HG02610 (cell line): Measurements from ENCODE around the gene PDLIM7.
"Not testable (repeated sequence)": the region's sequence is repeated elsewhere in the genome, so short reads cannot be mapped to it uniquely, and the experiment has no call there.

ENCODE experiments used
- ATAC-seq: cut with Tn5 transposase; IDR thresholded peaks from one replicate; pipeline ENCODE4 v1.9.1; 2021; ENCODE audit warnings: mild to moderate bottlenecking, moderate library complexity; ENCODE audit not compliant: unreplicated experiment

The PDLIM7 gene

GRCh38 chr5:177492841-177493240, 4.6 kb downstream of the PDLIM7 start:
- ATAC-seq, result no peak

DNA sequence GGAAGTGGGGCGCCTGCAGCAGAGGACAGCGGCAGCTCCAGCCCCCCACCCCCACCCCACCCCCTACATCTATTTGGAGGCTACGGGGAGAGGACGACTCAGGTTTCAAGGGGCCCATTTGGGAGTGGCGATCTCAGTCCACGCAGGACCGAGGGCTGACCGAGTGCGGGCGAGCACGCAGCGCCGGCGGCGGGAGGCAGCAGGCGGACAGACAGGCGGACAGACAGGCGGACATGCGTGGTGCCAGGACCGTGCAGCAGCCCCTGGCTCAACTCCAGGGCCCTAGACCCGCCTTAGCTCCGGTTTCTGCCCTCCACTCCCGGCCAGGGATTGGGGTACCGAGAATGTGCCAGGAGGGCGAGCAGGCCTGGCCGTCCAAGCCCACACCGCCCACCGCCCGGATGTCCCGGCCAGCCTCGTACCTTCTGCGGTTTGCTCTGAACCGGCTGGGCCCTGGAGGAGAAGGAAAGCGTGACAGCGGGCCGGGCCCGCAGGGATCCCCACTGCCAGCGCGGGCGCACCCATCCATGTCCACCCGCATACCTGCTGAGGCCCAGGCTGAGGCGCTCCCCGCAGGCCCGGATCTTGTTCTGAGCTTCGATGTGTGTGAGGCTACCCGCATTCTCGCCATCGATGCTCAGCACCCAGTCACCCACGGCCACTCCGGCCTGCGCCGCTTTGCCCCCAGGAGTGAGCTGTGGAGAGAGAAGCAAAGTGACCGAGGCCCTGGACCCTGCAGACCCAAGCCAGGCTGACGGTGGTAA, 5.2 kb downstream of the PDLIM7 start:
- no peak for ATAC-seq

GRCh38 chr5:177491429-177491945, 5.9 kb downstream of the PDLIM7 start:
- ATAC-seq, result no peak

GRCh38 chr5:177490992-177491391, 6.4 kb downstream of the PDLIM7 start:
- ATAC-seq, result no peak

GRCh38 chr5:177490311-177490991, 7.0 kb downstream of the PDLIM7 start:
- no peak for ATAC-seq

GRCh38 chr5:177489119-177489716, 8.2 kb downstream of the PDLIM7 start:
- ATAC-seq, result no peak

- no peak for ATAC-seq
These were observed 9.4 kb downstream of the PDLIM7 start for GRCh38 chr5:177487975-177488374.

- ATAC-seq, result no peak
These were observed 10.3 kb downstream of the PDLIM7 start for GRCh38 chr5:177487144-177487543.

DNA sequence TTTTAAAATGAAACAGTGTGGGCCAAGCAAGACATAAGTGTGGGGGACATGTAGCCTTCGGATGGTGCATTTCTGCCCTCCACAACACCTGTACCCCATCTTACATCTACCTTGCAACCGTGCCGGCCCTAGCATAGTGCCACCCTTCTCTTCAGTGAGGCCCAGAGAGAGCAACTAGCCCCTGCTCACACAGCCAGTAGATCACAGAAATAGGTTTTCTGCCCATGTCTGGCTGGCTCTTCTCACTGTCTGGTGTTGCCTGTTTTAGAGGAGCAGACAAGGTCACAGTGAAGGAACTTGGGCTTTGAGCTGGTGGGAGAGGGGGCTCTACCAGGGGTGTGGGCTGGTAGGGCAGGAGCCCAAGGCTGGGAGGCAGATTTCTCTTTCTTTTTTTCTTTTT, 11.1 kb downstream of the PDLIM7 start:
- ATAC-seq, result no peak

GRCh38 chr5:177485753-177486152, 11.7 kb downstream of the PDLIM7 start:
- ATAC-seq, result not testable (repeated sequence)

- ATAC-seq, result no peak
These were observed 12.4 kb downstream of the PDLIM7 start for GRCh38 chr5:177484902-177485549.

GRCh38 chr5:177483994-177484901, 13.2 kb downstream of the PDLIM7 start:
- no peak for ATAC-seq

DNA sequence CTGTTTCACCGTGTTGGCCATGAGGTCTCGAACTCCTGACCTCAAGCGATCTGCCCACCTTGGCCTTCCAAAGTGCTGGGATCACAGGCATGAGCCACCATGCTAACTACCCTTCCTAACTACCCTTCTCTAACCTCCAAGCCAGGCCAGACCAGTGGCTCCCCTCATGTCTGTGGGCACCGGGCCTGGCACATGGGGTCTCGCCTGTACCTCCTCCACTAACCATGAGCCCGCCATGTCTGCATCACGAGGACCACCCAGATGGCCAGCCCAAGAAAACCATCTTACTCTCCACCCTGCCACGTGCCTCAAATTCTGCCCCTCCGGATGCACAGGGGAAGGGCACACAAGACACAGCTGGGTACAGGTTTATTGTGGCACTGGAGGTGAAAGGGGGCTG, 14.4 kb downstream of the PDLIM7 start:
- ATAC-seq, result no peak

GRCh38 chr5:177482359-177482795, 15.0 kb downstream of the PDLIM7 start:
- no peak for ATAC-seq

- ATAC-seq, result no peak
These were observed 17.6 kb downstream of the PDLIM7 start for GRCh38 chr5:177479774-177480173.

DNA sequence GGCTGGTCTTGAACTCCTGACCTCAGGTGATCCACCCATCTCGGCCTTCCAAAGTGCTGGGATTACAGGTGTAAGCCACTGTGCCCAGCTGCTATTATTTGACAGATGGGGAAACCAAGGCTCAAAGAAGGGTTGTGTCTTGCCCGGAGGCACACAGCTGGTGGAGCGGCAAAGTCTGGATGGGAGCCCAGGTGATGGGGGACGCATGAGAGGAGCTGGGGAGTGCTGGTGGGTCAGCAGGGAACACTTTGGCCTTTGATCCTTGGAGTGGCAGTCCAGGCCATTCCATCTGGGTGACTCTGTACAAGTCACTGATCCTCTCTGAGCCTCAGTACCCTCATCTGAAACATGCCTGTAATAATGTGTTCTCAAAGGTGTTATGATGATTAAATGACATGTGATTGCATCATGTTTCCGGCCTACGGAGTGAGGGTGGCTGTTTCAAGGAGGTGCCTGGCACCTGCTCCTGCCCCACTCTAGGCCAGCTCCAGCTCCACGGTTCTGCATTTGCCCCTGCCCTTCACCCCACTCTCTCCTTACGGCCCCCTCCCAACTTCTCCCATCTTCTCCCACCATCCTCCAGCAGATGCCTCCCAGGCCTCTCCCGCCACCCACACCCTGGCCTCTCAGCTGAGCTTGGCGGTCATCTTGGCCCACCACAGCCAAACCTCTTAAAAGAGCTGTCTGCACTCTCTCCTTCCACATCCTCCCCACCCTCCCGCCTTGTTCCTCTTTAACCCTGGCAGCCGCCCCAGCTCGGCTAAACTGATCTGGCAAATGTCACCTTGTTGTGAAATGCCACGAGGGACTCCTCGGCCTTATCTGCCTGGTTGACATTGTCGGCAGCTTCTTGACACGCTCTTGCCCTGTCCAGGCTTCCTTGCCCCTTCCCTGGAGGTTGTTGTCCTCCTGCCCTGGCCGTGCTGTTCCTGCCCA, 18.4 kb downstream of the PDLIM7 start:
- ATAC-seq, result no peak

DNA sequence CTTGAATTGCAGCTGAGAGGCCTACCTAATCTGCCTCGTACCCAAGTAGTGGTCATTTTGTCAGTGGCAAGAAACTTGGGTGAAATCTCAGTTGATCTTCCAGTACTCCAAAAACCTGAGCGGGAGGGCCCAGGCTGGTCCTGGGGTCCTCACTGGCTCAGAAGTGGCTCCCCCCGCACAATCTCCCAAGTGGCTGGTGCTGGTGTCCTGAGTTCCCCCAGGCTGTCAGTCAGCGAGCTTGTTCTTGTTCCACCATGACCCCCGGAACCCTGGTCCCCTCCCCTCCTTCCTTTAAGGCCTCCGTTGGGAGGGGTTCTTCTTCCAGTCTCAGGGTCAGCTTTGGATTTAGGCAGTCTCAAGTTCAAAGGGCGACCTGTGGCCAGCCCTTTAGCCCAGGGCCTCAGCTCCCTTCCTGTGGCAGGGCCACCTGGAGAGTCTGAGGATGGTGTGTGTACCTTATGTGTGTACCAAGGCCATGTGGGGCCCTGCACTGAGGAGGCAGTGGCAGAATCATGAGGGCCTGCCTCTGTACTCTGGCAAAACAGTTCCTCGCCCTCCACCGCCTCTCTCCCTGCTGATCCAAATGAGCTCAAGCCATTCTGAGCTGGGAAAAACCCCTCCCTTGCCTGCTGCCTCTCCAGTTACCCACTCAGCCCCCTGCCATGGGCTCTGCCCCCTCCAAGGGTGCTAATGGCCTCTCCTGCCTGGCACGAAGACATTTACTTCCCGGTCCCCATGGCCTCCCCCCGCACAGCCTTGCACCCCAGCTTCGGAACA, 19.5 kb downstream of the PDLIM7 start:
- no peak for ATAC-seq

GRCh38 chr5:177476531-177477233, 20.7 kb downstream of the PDLIM7 start:
- ATAC-seq, result no peak
